K562 (cell line): ENCODE measurements around the gene CPT1A. TPM values are rescaled to one million over a fixed set of nuclear protein-coding genes. Genes with fewer than 3 reads are reported as not detected.

Experiments
- EWSR1 ChIP-seq: fragments of 450-650 bp; IDR thresholded peaks from 2 replicates; pipeline ENCODE4 v1.6.1; 2018; ENCODE audit warnings: borderline replicate concordance, mild to moderate bottlenecking, low read depth, moderate library complexity; ENCODE audit not compliant: partially characterized antibody
- HDAC1 ChIP-seq, 2 experiments: fragments of 450-650 bp; IDR thresholded peaks; 2 replicates each; pipeline ENCODE4 v1.6.1; 2016 to 2017; ENCODE audit warnings: inconsistent platforms in 1 of 2, mild to moderate bottlenecking in 1 of 2, moderate library complexity in 1 of 2
- HDAC8 ChIP-seq: fragments of 450-650 bp; IDR thresholded peaks from 2 replicates; pipeline ENCODE4 v1.6.1; 2016; ENCODE audit warnings: mild to moderate bottlenecking, missing genetic modification characterization, moderate library complexity, missing compliant biosample characterization
- POLR2B ChIP-seq: fragments of 450-650 bp; IDR thresholded peaks from 2 replicates; pipeline ENCODE4 v1.6.1; 2018; ENCODE audit warnings: low read depth; ENCODE audit not compliant: partially characterized antibody
- TFE3 ChIP-seq: fragments of 450-650 bp; formaldehyde crosslinking; IDR thresholded peaks from 2 replicates; pipeline ENCODE4 v1.4.0; 2020; ENCODE audit warnings: mild to moderate bottlenecking, mixed read lengths
- ZBTB49 ChIP-seq: sonication (generic); formaldehyde crosslinking; IDR thresholded peaks from 2 replicates; pipeline ENCODE4 v1.8.0; 2022; ENCODE audit warnings: missing genetic modification reagents, mild to moderate bottlenecking, borderline replicate concordance
- polyA plus RNA-seq, 8 experiments: library from polyadenylated mRNA; depleted of rRNA in 4 of 8; stranded (reverse) in 5 of 8; unstranded in 3 of 8; fragments of >200 nt; fragmentation: Nextera tagmentation in 2 of 8; fragmentation: Illumina TruSeq in 1 of 8; extraction: Ambion mirVana in 2 of 8; extraction: Trizol in 1 of 8; gene quantifications; 2 replicates each; pipeline versions ENCODE4 v1.2.1 to v1.2.3, GENCODE V29; 2011 to 2014; ENCODE audit warnings: inconsistent platforms in 1 of 8, missing spikeins in 1 of 8
- total RNA-seq, 7 experiments: library from RNA; depleted of rRNA in 6 of 7; stranded (reverse); fragments of >200 nt in 6 of 7; fragmentation: Illumina TruSeq in 2 of 7; extraction: Trizol in 2 of 7; gene quantifications; 2 replicates each; pipeline versions ENCODE4 v1.2.1 to v1.2.3, GENCODE V29; 2011 to 2021; ENCODE audit warnings: low replicate concordance in 1 of 7
- TF ChIP-seq, protein P1 (sequence below): fragments of 250-450 bp; sonication (Bioruptor Pico); IDR thresholded peaks from 2 replicates; pipeline ENCODE4 v1.5.0; 2021; ENCODE audit warnings: mild to moderate bottlenecking, moderate library complexity
- TF ChIP-seq, protein P2 (sequence below): fragments of 450-650 bp; formaldehyde crosslinking; IDR thresholded peaks from 2 replicates; pipeline ENCODE4 v1.4.0; 2022; ENCODE audit warnings: missing genetic modification characterization
- TF ChIP-seq, protein P3 (sequence below), 2 experiments: fragments of 450-650 bp; IDR thresholded peaks; 2 replicates each; pipeline ENCODE4 v1.6.1; 2016; ENCODE audit warnings: mild to moderate bottlenecking in 2 of 2, borderline replicate concordance in 1 of 2, low read depth in 1 of 2, moderate library complexity in 1 of 2

Gene CPT1A
- total and polyA plus RNA-seq, 9 of the 15 experiments (the other 6 are each of a cell fraction or from before 2014, with no cell fraction given), result 2.6 to 29.1 (median 12.3) TPM

GRCh38 chr11:68711114-68711513 is 130.6 kb downstream of the CPT1A start (continued):
- TF ChIP-seq, protein P1, sequence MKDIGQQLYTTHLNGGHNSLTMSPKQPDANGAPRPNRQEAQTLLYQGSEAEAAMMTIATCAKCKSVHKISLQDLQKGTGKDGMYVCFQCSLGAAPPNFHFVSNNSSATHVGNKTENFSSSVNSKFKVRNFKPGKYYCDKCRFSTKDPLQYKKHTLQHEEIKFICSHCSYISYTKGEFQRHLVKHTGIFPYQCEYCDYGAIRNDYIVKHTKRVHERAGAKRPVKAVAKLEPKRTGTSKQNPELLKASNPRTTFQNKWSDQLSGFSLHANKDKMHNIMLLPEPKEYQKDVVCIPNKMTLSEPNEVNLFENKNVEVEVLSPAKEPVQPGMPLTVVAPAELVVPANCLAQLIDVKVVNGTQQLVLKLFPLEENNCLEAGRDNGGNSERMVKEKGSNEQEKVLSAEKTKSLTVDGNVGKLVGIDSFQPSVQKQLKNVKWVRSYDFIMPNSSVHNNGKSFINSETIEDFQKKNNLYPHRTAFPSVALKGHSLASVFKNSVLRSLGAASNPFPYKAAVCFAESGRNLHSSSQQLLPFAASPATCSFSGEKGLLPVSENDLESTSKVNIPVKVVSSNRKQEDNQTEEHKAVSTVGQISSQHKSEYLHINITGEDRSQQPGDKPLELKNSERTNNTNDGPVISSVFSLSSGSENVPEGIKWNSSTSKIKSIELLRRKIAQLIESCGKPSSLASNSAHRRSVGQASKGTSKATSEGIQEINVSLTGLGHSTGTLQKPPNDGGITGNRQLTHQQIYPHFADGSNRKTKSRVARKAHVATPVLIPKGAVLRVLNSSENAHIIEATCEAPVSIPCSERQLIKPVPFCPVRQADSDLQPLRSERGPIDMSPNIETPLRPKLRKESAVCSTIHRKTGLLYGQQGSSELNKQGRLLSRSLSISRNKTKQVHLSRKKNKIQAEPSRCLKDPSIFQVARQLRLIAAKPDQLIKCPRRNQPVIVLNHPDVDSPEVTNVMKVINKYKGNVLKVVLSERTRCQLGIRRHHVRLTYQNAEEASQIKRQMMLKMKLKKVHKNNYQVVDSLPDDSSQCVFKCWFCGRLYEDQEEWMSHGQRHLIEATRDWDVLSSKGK, result no peak
- TF ChIP-seq, protein P2, sequence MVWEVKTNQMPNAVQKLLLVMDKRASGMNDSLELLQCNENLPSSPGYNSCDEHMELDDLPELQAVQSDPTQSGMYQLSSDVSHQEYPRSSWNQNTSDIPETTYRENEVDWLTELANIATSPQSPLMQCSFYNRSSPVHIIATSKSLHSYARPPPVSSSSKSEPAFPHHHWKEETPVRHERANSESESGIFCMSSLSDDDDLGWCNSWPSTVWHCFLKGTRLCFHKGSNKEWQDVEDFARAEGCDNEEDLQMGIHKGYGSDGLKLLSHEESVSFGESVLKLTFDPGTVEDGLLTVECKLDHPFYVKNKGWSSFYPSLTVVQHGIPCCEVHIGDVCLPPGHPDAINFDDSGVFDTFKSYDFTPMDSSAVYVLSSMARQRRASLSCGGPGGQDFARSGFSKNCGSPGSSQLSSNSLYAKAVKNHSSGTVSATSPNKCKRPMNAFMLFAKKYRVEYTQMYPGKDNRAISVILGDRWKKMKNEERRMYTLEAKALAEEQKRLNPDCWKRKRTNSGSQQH, result peak; percentile 76; the same call in 1 of the 2 replicates
- TF ChIP-seq, protein P3, sequence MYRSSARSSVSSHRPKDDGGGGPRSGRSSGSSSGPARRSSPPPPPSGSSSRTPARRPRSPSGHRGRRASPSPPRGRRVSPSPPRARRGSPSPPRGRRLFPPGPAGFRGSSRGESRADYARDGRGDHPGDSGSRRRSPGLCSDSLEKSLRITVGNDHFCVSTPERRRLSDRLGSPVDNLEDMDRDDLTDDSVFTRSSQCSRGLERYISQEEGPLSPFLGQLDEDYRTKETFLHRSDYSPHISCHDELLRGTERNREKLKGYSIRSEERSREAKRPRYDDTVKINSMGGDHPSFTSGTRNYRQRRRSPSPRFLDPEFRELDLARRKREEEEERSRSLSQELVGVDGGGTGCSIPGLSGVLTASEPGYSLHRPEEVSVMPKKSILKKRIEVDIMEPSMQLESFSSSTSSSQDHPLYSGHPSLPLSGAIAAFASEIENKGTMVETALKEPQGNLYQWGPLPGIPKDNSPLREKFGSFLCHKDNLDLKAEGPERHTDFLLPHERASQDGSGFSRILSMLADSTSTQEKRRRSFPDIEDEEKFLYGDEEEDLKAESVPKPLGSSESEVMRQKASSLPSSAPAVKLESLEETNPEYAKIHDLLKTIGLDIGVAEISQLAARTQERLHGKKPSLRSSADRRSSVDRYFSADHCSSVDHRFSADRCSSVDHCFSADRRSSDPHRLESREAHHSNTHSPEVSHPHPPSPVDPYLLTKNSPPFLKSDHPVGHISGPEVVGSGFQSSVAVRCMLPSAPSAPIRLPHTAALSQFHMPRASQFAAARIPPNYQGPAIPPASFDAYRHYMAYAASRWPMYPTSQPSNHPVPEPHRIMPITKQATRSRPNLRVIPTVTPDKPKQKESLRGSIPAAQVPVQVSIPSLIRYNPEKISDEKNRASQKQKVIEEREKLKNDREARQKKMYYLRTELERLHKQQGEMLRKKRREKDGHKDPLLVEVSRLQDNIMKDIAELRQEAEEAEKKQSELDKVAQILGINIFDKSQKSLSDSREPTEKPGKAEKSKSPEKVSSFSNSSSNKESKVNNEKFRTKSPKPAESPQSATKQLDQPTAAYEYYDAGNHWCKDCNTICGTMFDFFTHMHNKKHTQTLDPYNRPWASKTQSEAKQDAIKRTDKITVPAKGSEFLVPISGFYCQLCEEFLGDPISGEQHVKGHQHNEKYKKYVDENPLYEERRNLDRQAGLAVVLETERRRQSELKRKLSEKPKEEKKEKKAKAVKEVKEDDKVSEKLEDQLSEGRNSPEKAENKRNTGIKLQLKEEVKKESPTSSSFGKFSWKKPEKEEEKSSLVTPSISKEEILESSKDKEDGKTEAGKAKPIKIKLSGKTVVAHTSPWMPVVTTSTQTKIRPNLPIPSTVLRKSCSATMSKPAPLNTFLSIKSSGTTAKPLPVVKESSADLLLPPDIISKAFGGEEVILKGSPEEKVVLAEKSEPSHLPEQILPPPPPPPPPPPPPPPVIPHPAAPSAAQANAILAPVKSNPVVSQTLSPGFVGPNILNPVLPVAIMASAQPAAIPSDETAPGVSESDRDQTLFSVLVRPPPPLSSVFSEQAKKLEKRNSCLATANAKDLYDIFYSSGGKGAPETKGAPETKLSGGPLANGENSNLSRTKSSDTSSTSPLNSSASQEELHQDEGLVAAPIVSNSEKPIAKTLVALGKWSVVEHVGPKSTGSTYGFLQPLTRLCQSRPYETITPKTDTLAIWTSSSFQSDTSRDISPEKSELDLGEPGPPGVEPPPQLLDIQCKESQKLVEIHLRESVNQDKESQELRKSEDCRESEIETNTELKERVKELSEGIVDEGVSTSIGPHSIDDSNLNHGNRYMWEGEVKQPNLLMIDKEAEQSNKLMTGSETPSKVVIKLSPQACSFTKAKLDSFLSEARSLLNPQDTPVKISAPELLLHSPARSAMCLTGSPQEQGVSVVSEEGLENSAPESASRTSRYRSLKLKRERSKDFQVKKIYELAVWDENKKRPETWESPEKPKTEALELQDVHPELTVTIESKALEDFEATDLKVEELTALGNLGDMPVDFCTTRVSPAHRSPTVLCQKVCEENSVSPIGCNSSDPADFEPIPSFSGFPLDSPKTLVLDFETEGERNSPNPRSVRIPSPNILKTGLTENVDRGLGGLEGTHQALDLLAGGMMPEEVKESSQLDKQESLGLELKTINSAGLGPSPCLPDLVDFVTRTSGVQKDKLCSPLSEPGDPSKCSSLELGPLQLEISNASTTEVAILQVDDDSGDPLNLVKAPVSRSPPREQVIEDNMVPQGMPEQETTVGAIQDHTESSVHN (IDR thresholded peaks at IDR 0.05; ENCODE audit: borderline replicate concordance in 1 of 2, low read depth in 1 of 2), result no peak
- TF ChIP-seq POLR2B (peak; percentile 31), EWSR1 (no peak), HDAC8 (tag) (no peak), TFE3 (CRISPR knock-in tag) (no peak), ZBTB49 (CRISPR knock-in tag) (no peak), HDAC1 (IDR thresholded peaks at IDR 0.05) (0 out of 4 replicates have a peak, but pooled peaks of 1 of the 2 experiments have one; percentile 27)
